ENCODE data around the gene LMAN1. TPM values are rescaled to one million over a fixed set of nuclear protein-coding genes. Genes with fewer than 3 reads are reported as not detected.

The LMAN1 gene
- total RNA-seq, 1 experiment from 2014 or later = 73.7 TPM

DNA sequence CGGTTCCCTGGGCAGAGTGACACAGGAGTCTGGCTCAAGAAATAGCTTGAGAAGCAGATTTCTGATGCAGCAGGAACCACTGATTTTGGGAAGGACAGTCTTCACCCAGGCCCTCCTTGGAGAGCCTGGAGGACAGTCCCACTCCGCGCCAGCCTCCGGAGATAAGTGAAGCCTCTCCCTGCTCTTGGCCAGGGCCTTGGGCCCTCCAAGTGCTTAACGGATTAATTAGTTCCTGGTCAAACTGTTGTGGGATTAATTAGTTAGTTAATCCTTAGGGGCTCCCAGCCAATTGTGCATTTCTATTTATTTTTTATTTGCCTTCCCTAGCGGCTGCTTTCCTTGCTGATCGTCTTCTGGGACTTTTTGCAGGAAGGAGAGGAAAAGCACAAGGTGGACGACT is 60.2 kb downstream of the LMAN1 start (continued):
- TF ChIP-seq, protein P1, sequence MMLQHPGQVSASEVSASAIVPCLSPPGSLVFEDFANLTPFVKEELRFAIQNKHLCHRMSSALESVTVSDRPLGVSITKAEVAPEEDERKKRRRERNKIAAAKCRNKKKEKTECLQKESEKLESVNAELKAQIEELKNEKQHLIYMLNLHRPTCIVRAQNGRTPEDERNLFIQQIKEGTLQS (IDR thresholded peaks at IDR 0.05) = no peak
- TF ChIP-seq, protein P2, sequence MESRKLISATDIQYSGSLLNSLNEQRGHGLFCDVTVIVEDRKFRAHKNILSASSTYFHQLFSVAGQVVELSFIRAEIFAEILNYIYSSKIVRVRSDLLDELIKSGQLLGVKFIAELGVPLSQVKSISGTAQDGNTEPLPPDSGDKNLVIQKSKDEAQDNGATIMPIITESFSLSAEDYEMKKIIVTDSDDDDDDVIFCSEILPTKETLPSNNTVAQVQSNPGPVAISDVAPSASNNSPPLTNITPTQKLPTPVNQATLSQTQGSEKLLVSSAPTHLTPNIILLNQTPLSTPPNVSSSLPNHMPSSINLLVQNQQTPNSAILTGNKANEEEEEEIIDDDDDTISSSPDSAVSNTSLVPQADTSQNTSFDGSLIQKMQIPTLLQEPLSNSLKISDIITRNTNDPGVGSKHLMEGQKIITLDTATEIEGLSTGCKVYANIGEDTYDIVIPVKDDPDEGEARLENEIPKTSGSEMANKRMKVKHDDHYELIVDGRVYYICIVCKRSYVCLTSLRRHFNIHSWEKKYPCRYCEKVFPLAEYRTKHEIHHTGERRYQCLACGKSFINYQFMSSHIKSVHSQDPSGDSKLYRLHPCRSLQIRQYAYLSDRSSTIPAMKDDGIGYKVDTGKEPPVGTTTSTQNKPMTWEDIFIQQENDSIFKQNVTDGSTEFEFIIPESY (IDR thresholded peaks at IDR 0.05; ENCODE audit: extremely low read depth, insufficient replicate concordance, low read length) = no peak
- no peak for TF ChIP-seq EGR1 (IDR thresholded peaks at IDR 0.05; ENCODE audit: low read depth)

DNA sequence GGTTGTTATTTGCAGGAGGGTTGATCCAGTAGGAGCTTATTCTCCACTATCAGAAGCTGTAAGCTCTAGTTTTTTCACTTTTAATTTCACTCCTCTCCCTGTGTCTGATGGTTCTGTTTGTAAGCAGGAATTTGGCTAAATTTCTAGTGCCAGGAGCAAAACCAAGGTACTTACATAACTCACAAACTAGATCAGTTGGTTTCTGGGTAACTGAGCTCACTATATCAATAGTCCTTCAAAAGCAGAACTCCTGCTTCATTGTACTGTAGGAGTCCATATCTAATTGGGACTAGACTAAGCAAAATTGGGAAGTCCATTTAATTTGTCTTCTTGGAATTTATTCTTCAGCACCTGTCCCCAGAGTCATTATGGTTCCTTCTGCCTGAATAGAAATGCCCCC is 65.7 kb downstream of the LMAN1 start:
- no peak overlapping the region for H3K4me2 ChIP-seq (ENCODE audit: low read length)
- no peaks in the 10 kb centered on the region for H3K9me3 ChIP-seq (ENCODE audit: control insufficient read depth in 1 of 2, insufficient read depth in 1 of 2, low read depth in 1 of 2, low read length in 2 of 2)
- ChIA-PET RAD21 (ENCODE audit: low non-redundant PET in 1 of 2, low total read pairs in 2 of 2, uncharacterized antibody in 2 of 2, unreplicated experiment in 2 of 2) (no interaction called here), POLR2A (no interaction called here), CTCF (no interaction called here)
- intact Hi-C loops (cut with micrococcal nuclease) = no loop called here
- H3K4me1 ChIP-seq (ENCODE audit: control insufficient read depth in 1 of 2, insufficient read depth in 2 of 2, low read length in 2 of 2) = no peaks in the 10 kb centered on the region
- TF ChIP-seq, protein P3, sequence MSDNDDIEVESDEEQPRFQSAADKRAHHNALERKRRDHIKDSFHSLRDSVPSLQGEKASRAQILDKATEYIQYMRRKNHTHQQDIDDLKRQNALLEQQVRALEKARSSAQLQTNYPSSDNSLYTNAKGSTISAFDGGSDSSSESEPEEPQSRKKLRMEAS (IDR thresholded peaks at IDR 0.05) = no peak
- no peak for TF ChIP-seq CEBPB (IDR thresholded peaks at IDR 0.05; ENCODE audit: low read depth)
- TF ChIP-seq, protein P1 (IDR thresholded peaks at IDR 0.05) = no peak
- TF ChIP-seq, protein P4, sequence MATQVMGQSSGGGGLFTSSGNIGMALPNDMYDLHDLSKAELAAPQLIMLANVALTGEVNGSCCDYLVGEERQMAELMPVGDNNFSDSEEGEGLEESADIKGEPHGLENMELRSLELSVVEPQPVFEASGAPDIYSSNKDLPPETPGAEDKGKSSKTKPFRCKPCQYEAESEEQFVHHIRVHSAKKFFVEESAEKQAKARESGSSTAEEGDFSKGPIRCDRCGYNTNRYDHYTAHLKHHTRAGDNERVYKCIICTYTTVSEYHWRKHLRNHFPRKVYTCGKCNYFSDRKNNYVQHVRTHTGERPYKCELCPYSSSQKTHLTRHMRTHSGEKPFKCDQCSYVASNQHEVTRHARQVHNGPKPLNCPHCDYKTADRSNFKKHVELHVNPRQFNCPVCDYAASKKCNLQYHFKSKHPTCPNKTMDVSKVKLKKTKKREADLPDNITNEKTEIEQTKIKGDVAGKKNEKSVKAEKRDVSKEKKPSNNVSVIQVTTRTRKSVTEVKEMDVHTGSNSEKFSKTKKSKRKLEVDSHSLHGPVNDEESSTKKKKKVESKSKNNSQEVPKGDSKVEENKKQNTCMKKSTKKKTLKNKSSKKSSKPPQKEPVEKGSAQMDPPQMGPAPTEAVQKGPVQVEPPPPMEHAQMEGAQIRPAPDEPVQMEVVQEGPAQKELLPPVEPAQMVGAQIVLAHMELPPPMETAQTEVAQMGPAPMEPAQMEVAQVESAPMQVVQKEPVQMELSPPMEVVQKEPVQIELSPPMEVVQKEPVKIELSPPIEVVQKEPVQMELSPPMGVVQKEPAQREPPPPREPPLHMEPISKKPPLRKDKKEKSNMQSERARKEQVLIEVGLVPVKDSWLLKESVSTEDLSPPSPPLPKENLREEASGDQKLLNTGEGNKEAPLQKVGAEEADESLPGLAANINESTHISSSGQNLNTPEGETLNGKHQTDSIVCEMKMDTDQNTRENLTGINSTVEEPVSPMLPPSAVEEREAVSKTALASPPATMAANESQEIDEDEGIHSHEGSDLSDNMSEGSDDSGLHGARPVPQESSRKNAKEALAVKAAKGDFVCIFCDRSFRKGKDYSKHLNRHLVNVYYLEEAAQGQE (IDR thresholded peaks at IDR 0.05; ENCODE audit: low read depth) = no peak
- no peak for TF ChIP-seq YY1 (IDR thresholded peaks at IDR 0.05; ENCODE audit: extremely low read depth, insufficient replicate concordance, low read depth, low read length)
- no peak for TF ChIP-seq EZH2 (IDR thresholded peaks at IDR 0.05)
- no peak for TF ChIP-seq POLR2A (IDR thresholded peaks at IDR 0.05; ENCODE audit: borderline replicate concordance, extremely low read depth, insufficient read depth, insufficient read length)
- no peak for TF ChIP-seq ZNF274 (IDR thresholded peaks at IDR 0.05; ENCODE audit: low read depth, low read length)
- no peak for TF ChIP-seq CBX3 (IDR thresholded peaks at IDR 0.05; ENCODE audit: low read depth)
- TF ChIP-seq, protein P2 (IDR thresholded peaks at IDR 0.05; ENCODE audit: extremely low read depth, insufficient replicate concordance, low read length) = no peak
- no peak for TF ChIP-seq EGR1 (IDR thresholded peaks at IDR 0.05; ENCODE audit: low read depth)
- no peak for TF ChIP-seq TCF7L2 (IDR thresholded peaks at IDR 0.05; ENCODE audit: borderline replicate concordance, extremely low read depth, insufficient read depth, insufficient read length)
- TF ChIP-seq SP1 (IDR thresholded peaks at IDR 0.05; ENCODE audit: low read depth) = no peak
- no peak overlapping the region for H3K4me3 ChIP-seq (replicated peaks in 1 of 2; ENCODE audit: low read depth in 1 of 2, low read length in 2 of 2)
- BruUV-seq (replicated peaks) = no TSS peak
- no peak overlapping the region for H3K27ac ChIP-seq (ENCODE audit: low read depth, low read length)
- H2AFZ ChIP-seq (ENCODE audit: low read depth, low read length, poor library complexity, severe bottlenecking) = no peak overlapping the region
- H3K9me2 ChIP-seq (ENCODE audit: insufficient read depth) = no peaks in the 10 kb centered on the region
- peaks cover 47% of the 10 kb centered on the region for H3K27me3 ChIP-seq (ENCODE audit: insufficient read depth, low read length)
- DNase-seq (ENCODE audit: low read depth, low spot score) = no peak
- no peaks in the 10 kb centered on the region for H3K36me3 ChIP-seq (ENCODE audit: control insufficient read depth in 1 of 2, insufficient read depth in 2 of 2, low read length in 2 of 2)
- ATAC-seq = no peak
- no peaks in the 10 kb centered on the region for H3K79me2 ChIP-seq (ENCODE audit: insufficient read depth, low read length)
- H4K20me1 ChIP-seq (ENCODE audit: insufficient read depth) = no peaks in the 10 kb centered on the region
- no peak overlapping the region for H3K9ac ChIP-seq (ENCODE audit: low read length)

Measured in HCT116 (cell line).